ENCODE data around the gene CLSTN3.

CLSTN3 gene

DNA sequence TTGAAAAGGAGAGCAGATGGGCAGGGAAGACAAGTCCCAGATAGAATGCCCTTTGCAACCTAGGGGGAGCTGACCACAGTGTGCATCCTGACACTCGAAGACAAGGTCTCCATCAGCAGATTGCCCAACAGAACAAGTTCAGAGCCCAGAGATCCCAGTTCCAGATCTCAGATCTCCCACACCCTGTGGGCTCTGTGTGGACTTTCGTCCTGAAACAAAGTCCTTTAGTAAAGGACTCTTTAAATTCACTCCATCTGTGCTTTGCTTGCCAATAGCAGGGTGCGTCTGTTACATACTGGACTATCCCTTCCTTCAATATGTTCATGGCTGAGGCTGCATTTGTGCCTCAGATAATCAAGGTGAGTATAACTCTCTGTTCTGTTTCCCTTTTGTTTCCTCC is 12.5 kb upstream of the CLSTN3 start:
- no peak for DNase-seq
- H3K9me3 Mint-ChIP-seq = no peaks in the 10 kb centered on the region
- H3K4me3 Mint-ChIP-seq = no peak overlapping the region
- peaks cover 12% of the 10 kb centered on the region for H3K27me3 Mint-ChIP-seq (ENCODE audit: low read depth, poor library complexity)
- H3K27ac Mint-ChIP-seq = no peak overlapping the region
- peaks cover 10% of the 10 kb centered on the region for H3K4me1 Mint-ChIP-seq
- TF ChIP-seq CTCF (IDR thresholded peaks at IDR 0.05) = no peak
- H3K36me3 Mint-ChIP-seq (ENCODE audit: low read depth) = peaks cover 5% of the 10 kb centered on the region

- Mint-ChIP-seq H3K27me3 (ENCODE audit: low read depth, poor library complexity) (peaks cover 10% of the 10 kb centered on the region), H3K4me1 (peaks cover 21% of the 10 kb centered on the region), H3K27ac (peak overlapping the region; percentile 20), H3K36me3 (ENCODE audit: low read depth) (peaks cover 5% of the 10 kb centered on the region), H3K4me3 (no peak overlapping the region), H3K9me3 (no peaks in the 10 kb centered on the region)
- no peak for DNase-seq
- TF ChIP-seq CTCF (IDR thresholded peaks at IDR 0.05) = no peak
Measured at GRCh38 chr12:7118881-7119280, 11.3 kb upstream of the CLSTN3 start.

- H3K36me3 Mint-ChIP-seq (ENCODE audit: low read depth) = peaks cover 5% of the 10 kb centered on the region
Measured at GRCh38 chr12:7120166-7120565, 10.0 kb upstream of the CLSTN3 start.

GRCh38 chr12:7121324-7121723 is 8.8 kb upstream of the CLSTN3 start:
- DNase-seq = no peak
- H3K27me3 Mint-ChIP-seq (ENCODE audit: low read depth, poor library complexity) = peaks cover 3% of the 10 kb centered on the region
- no peak for TF ChIP-seq CTCF (IDR thresholded peaks at IDR 0.05)
- peaks cover 37% of the 10 kb centered on the region for H3K4me1 Mint-ChIP-seq
- H3K36me3 Mint-ChIP-seq (ENCODE audit: low read depth) = no peaks in the 10 kb centered on the region
- H3K9me3 Mint-ChIP-seq = no peaks in the 10 kb centered on the region
- no peak overlapping the region for H3K4me3 Mint-ChIP-seq
- no peak overlapping the region for H3K27ac Mint-ChIP-seq

More at GRCh38 chr12:7120166-7120565, 10.0 kb upstream of the CLSTN3 start:
- H3K4me1 Mint-ChIP-seq = peaks cover 32% of the 10 kb centered on the region
- H3K4me3 Mint-ChIP-seq = no peak overlapping the region
- no peak for TF ChIP-seq CTCF (IDR thresholded peaks at IDR 0.05)
- no peak overlapping the region for H3K27ac Mint-ChIP-seq
- no peak for DNase-seq
- peaks cover 7% of the 10 kb centered on the region for H3K27me3 Mint-ChIP-seq (ENCODE audit: low read depth, poor library complexity)
- H3K9me3 Mint-ChIP-seq = no peaks in the 10 kb centered on the region

DNA sequence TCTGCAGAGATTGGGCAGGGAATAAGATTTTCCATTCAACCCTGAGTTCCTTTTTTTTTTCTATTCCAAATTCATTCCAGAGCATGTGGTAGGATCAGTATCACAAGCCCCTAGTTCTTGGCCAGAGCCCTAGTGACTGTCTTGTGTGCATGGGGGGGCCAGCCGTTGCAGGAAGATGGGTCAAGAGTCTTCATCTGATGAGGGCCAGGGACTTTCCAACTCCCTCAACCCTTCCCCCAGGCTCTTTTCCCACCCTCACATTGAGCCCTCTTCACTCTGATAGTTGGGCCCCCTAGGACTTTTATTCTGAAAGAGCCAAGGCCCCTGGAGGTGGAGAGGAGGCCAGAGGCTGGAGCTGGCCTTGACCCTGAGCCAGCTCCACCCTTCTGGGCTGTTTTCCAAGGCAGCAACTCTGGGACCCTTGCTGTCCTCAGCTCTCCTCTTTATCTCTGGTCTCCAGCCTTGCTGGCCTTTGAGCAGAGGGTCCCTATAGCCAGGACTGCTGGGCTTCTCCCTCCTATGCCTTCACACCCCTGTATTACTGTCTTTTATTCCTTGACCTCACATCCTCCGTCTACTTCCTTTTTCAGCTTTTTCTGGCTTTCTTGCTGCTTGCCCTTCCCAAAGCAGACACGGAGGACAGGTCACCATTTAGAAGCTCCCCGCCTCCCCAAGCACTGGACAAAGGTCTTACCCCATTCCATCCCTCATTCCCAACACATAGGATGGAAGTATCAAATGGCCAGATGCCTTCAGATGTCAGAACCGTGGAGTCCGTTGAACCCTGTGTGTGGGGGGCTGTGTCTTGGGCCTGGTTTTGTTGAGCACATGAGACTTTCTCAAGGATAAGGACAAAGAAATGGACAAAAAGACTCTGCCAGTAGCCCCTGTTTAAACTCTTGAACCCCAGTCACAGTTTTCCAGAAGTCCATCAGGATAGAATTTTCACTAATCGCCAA is 7.1 kb upstream of the CLSTN3 start:
- peak overlapping the region; percentile 52 for H3K27ac Mint-ChIP-seq
- H3K4me3 Mint-ChIP-seq = peak overlapping the region; percentile 44
- no peak for TF ChIP-seq CTCF (IDR thresholded peaks at IDR 0.05)

More for the DNA sequence above, 7.1 kb upstream of the CLSTN3 start:
- H3K27me3 Mint-ChIP-seq (ENCODE audit: low read depth, poor library complexity) = peaks cover 11% of the 10 kb centered on the region
- no peak for DNase-seq
- H3K4me1 Mint-ChIP-seq = peaks cover 44% of the 10 kb centered on the region
- H3K9me3 Mint-ChIP-seq = no peaks in the 10 kb centered on the region
- H3K36me3 Mint-ChIP-seq (ENCODE audit: low read depth) = no peaks in the 10 kb centered on the region
